HG02885 (cell line): ENCODE measurements around the gene PRAF2.

ENCODE experiments used
- ATAC-seq: cut with Tn5 transposase; IDR thresholded peaks from one replicate; pipeline ENCODE4 v1.9.1; 2021; ENCODE audit warnings: mild to moderate bottlenecking; ENCODE audit not compliant: unreplicated experiment, poor library complexity

The PRAF2 gene

GRCh38 chrX:49073601-49074575, at the start of gene PRAF2:
Gene PRAF2 (minus strand): TSS chrX:49074002. CDS start chrX:49073987, 15 bp downstream.
- peak; percentile 92 for ATAC-seq

GRCh38 chrX:49122499-49122898, 48.7 kb upstream of the PRAF2 start:
- no peak for ATAC-seq

- no peak for ATAC-seq
Observed at GRCh38 chrX:49120091-49120490, 46.3 kb upstream of the PRAF2 start.

- no peak for ATAC-seq
Observed at GRCh38 chrX:49117581-49117980, 43.8 kb upstream of the PRAF2 start.

- ATAC-seq, result no peak
Observed at GRCh38 chrX:49116716-49117115, 42.9 kb upstream of the PRAF2 start.

- ATAC-seq, result no peak
Observed at GRCh38 chrX:49116076-49116475, 42.3 kb upstream of the PRAF2 start.

GRCh38 chrX:49111791-49112190, 38.0 kb upstream of the PRAF2 start:
- no peak for ATAC-seq

- ATAC-seq, result no peak
Observed at GRCh38 chrX:49110417-49110816, 36.6 kb upstream of the PRAF2 start.

- ATAC-seq, result no peak
Observed at GRCh38 chrX:49108641-49109040, 34.8 kb upstream of the PRAF2 start.

- ATAC-seq, result peak; percentile 55
Observed at GRCh38 chrX:49106930-49107329, 33.1 kb upstream of the PRAF2 start.

- no peak for ATAC-seq
Observed at GRCh38 chrX:49106296-49106695, 32.5 kb upstream of the PRAF2 start.

GRCh38 chrX:49103637-49104036, 29.8 kb upstream of the PRAF2 start:
- ATAC-seq, result no peak

GRCh38 chrX:49102190-49102589, 28.4 kb upstream of the PRAF2 start:
- ATAC-seq, result no peak

- ATAC-seq, result no peak
Observed at GRCh38 chrX:49101629-49101984, 27.8 kb upstream of the PRAF2 start.

- peak; percentile 94 for ATAC-seq
Observed at GRCh38 chrX:49100704-49101628, 27.2 kb upstream of the PRAF2 start.

GRCh38 chrX:49096419-49096818, 22.6 kb upstream of the PRAF2 start:
- ATAC-seq, result no peak

GRCh38 chrX:49089553-49089952, 15.8 kb upstream of the PRAF2 start:
- no peak for ATAC-seq

- no peak for ATAC-seq
Observed at GRCh38 chrX:49082271-49082871, 8.6 kb upstream of the PRAF2 start.

GRCh38 chrX:49079489-49080428, 6.0 kb upstream of the PRAF2 start, which contains the start of gene WDR45:
Gene WDR45 (minus strand): TSS chrX:49079887. CDS start chrX:49078095, 1,792 bp downstream.
- peak; percentile 77 for ATAC-seq
